GM18909 (cell line): ENCODE results near the gene PDIA3.
"Not testable (repeated sequence)": the region's sequence is repeated elsewhere in the genome, so short reads cannot be mapped to it uniquely, and the experiment has no call there.

Experiments
- ATAC-seq: cut with Tn5 transposase; IDR thresholded peaks from one replicate; pipeline ENCODE4 v1.9.1; 2021; ENCODE audit warnings: mild to moderate bottlenecking; ENCODE audit not compliant: unreplicated experiment, poor library complexity

PDIA3 gene

GRCh38 chr15:43746245-43746902 is at the start of gene PDIA3:
TSS of gene PDIA3 (plus strand) at chr15:43746438. CDS start at chr15:43746540, 102 bp downstream.
- ATAC-seq = peak; percentile 81

GRCh38 chr15:43702174-43702573 is 44.1 kb upstream of the PDIA3 start:
- ATAC-seq = no peak

- ATAC-seq = no peak
Measured at GRCh38 chr15:43702701-43703424, 43.4 kb upstream of the PDIA3 start.

GRCh38 chr15:43710431-43711131 is 35.7 kb upstream of the PDIA3 start:
- not testable (repeated sequence) for ATAC-seq

GRCh38 chr15:43723151-43723550 is 23.1 kb upstream of the PDIA3 start:
- no peak for ATAC-seq

- not testable (repeated sequence) for ATAC-seq
Measured at GRCh38 chr15:43726306-43726705, 19.9 kb upstream of the PDIA3 start.

GRCh38 chr15:43728053-43728725 is 18.0 kb upstream of the PDIA3 start:
- ATAC-seq = not testable (repeated sequence)

GRCh38 chr15:43735416-43735815 is 10.8 kb upstream of the PDIA3 start:
- peak; percentile 21 for ATAC-seq

GRCh38 chr15:43746903-43747309 is 668 bp downstream of the PDIA3 start:
- ATAC-seq = peak; percentile 9

GRCh38 chr15:43748376-43748775 is 2.1 kb downstream of the PDIA3 start:
- ATAC-seq = no peak

GRCh38 chr15:43749690-43750345 is 3.6 kb downstream of the PDIA3 start:
- peak; percentile 51 for ATAC-seq

- no peak for ATAC-seq
Measured at GRCh38 chr15:43751885-43752284, 5.6 kb downstream of the PDIA3 start.

GRCh38 chr15:43762824-43763223 is 16.6 kb downstream of the PDIA3 start:
- ATAC-seq = no peak

- no peak for ATAC-seq
Measured at GRCh38 chr15:43763819-43764446, 17.7 kb downstream of the PDIA3 start.

- ATAC-seq = no peak
Measured at GRCh38 chr15:43769584-43770228, 23.5 kb downstream of the PDIA3 start.

GRCh38 chr15:43771816-43772215 is 25.6 kb downstream of the PDIA3 start:
- no peak for ATAC-seq

GRCh38 chr15:43772624-43773023 is 26.4 kb downstream of the PDIA3 start:
- ATAC-seq = no peak

GRCh38 chr15:43774062-43774461 is 27.8 kb downstream of the PDIA3 start:
- ATAC-seq = no peak

- ATAC-seq = no peak
Measured at GRCh38 chr15:43775411-43775965, 29.2 kb downstream of the PDIA3 start.
